HCT116 (cell line): ENCODE results near the gene CACNA2D3.

ENCODE experiments used
- CEBPB ChIP-seq: IDR thresholded peaks from 2 replicates; pipeline ENCODE4 v1.6.1; 2012; ENCODE audit warnings: low read depth
- EGR1 ChIP-seq: IDR thresholded peaks from 2 replicates; pipeline ENCODE4 v1.6.1; 2012; ENCODE audit warnings: low read depth
- EZH2 ChIP-seq: fragments of 200-600 bp; sonication (generic); IDR thresholded peaks from 2 replicates; pipeline ENCODE4 v1.6.1; 2017; ENCODE audit warnings: antibody characterized with exemption, mixed run types
- EZH2phosphoT487 ChIP-seq: fragments of 200-600 bp; IDR thresholded peaks from 2 replicates; pipeline ENCODE4 v1.6.1; 2018; ENCODE audit warnings: antibody characterized with exemption, borderline replicate concordance
- FOSL1 ChIP-seq: IDR thresholded peaks from 2 replicates; pipeline ENCODE4 v1.6.1; 2012; ENCODE audit warnings: low read depth
- POLR2A ChIP-seq: IDR thresholded peaks from 2 replicates; pipeline ENCODE4 v1.7.0; 2011; ENCODE audit warnings: borderline replicate concordance; ENCODE audit not compliant: insufficient read depth, insufficient read length; ENCODE audit errors: extremely low read depth
- POLR2AphosphoS5 ChIP-seq: IDR thresholded peaks from 2 replicates; pipeline ENCODE4 v1.6.1; 2011; ENCODE audit warnings: mild to moderate bottlenecking, low read depth, low read length, moderate library complexity
- TCF7L2 ChIP-seq: IDR thresholded peaks from 2 replicates; pipeline ENCODE4 v1.7.0; 2011; ENCODE audit warnings: borderline replicate concordance, inconsistent platforms; ENCODE audit not compliant: insufficient read depth, insufficient read length; ENCODE audit errors: extremely low read depth
- YY1 ChIP-seq: IDR thresholded peaks from 2 replicates; pipeline ENCODE4 v1.6.1; 2011; ENCODE audit warnings: low read length, low read depth, moderate library complexity, mild to moderate bottlenecking; ENCODE audit not compliant: insufficient replicate concordance; ENCODE audit errors: extremely low read depth
- TF ChIP-seq, protein P1 (sequence below), 3 experiments: fragments of 200-600 bp in 1 of 3; sonication (generic) in 1 of 3; IDR thresholded peaks in 2 of 3; conservative IDR thresholded peaks in 1 of 3; 2 replicates each; pipeline ENCODE4 v1.5.1; 2012 to 2017; ENCODE audit warnings: low read depth in 2 of 3, low read length in 2 of 3, antibody characterized with exemption in 1 of 3, borderline replicate concordance in 1 of 3, control low read depth in 1 of 3, mild to moderate bottlenecking in 1 of 3, mixed read lengths in 1 of 3, mixed run types in 1 of 3, moderate library complexity in 1 of 3; ENCODE audit not compliant: insufficient read depth in 1 of 3
- TF ChIP-seq, protein P2 (sequence below): IDR thresholded peaks from 2 replicates; pipeline ENCODE4 v1.6.1; 2012; ENCODE audit warnings: low read depth
- TF ChIP-seq, protein P3 (sequence below): IDR thresholded peaks from 2 replicates; pipeline ENCODE4 v1.6.1; 2012
- TF ChIP-seq, protein P4 (sequence below): IDR thresholded peaks from 2 replicates; pipeline ENCODE4 v1.6.1; 2011; ENCODE audit warnings: mild to moderate bottlenecking, low read length, moderate library complexity; ENCODE audit not compliant: insufficient replicate concordance; ENCODE audit errors: extremely low read depth

DNA sequence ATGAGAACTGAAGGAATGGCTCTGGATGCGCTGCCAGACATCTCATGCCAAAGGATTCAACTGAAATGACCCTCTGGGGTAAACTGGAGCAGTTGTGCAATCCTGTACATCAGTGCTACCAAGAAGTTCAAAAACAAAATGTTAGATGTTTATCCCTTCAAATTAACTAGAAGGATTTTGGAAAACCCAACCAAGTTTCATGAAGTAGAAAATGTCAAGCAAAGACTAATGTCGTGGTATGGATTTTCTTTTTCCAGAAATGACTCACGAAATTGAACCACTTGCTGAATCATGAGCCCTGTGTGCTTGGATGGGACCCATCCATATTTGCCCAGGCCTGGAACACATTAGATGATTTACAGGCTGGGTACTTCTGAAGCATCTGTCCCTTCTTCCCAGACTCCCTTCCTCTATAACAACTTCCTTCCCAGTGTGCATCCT lies 703.9 kb downstream of the CACNA2D3 start:
- TF ChIP-seq, protein P1, sequence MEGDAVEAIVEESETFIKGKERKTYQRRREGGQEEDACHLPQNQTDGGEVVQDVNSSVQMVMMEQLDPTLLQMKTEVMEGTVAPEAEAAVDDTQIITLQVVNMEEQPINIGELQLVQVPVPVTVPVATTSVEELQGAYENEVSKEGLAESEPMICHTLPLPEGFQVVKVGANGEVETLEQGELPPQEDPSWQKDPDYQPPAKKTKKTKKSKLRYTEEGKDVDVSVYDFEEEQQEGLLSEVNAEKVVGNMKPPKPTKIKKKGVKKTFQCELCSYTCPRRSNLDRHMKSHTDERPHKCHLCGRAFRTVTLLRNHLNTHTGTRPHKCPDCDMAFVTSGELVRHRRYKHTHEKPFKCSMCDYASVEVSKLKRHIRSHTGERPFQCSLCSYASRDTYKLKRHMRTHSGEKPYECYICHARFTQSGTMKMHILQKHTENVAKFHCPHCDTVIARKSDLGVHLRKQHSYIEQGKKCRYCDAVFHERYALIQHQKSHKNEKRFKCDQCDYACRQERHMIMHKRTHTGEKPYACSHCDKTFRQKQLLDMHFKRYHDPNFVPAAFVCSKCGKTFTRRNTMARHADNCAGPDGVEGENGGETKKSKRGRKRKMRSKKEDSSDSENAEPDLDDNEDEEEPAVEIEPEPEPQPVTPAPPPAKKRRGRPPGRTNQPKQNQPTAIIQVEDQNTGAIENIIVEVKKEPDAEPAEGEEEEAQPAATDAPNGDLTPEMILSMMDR (IDR thresholded peaks at IDR 0.05 in 2 of 3, conservative IDR thresholded peaks at IDR 0.05 in 1 of 3; ENCODE audit: borderline replicate concordance in 1 of 3, insufficient read depth in 1 of 3, low read depth in 2 of 3, low read length in 2 of 3) = no peak
- TF ChIP-seq, protein P2, sequence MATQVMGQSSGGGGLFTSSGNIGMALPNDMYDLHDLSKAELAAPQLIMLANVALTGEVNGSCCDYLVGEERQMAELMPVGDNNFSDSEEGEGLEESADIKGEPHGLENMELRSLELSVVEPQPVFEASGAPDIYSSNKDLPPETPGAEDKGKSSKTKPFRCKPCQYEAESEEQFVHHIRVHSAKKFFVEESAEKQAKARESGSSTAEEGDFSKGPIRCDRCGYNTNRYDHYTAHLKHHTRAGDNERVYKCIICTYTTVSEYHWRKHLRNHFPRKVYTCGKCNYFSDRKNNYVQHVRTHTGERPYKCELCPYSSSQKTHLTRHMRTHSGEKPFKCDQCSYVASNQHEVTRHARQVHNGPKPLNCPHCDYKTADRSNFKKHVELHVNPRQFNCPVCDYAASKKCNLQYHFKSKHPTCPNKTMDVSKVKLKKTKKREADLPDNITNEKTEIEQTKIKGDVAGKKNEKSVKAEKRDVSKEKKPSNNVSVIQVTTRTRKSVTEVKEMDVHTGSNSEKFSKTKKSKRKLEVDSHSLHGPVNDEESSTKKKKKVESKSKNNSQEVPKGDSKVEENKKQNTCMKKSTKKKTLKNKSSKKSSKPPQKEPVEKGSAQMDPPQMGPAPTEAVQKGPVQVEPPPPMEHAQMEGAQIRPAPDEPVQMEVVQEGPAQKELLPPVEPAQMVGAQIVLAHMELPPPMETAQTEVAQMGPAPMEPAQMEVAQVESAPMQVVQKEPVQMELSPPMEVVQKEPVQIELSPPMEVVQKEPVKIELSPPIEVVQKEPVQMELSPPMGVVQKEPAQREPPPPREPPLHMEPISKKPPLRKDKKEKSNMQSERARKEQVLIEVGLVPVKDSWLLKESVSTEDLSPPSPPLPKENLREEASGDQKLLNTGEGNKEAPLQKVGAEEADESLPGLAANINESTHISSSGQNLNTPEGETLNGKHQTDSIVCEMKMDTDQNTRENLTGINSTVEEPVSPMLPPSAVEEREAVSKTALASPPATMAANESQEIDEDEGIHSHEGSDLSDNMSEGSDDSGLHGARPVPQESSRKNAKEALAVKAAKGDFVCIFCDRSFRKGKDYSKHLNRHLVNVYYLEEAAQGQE = no peak
- TF ChIP-seq CEBPB (no peak), EGR1 (no peak), TCF7L2 (no peak), POLR2AphosphoS5 (no peak), POLR2A (no peak), EZH2 (no peak), YY1 (no peak), EZH2phosphoT487 (no peak), FOSL1 (no peak)
- TF ChIP-seq, protein P3, sequence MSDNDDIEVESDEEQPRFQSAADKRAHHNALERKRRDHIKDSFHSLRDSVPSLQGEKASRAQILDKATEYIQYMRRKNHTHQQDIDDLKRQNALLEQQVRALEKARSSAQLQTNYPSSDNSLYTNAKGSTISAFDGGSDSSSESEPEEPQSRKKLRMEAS = no peak
- TF ChIP-seq, protein P4, sequence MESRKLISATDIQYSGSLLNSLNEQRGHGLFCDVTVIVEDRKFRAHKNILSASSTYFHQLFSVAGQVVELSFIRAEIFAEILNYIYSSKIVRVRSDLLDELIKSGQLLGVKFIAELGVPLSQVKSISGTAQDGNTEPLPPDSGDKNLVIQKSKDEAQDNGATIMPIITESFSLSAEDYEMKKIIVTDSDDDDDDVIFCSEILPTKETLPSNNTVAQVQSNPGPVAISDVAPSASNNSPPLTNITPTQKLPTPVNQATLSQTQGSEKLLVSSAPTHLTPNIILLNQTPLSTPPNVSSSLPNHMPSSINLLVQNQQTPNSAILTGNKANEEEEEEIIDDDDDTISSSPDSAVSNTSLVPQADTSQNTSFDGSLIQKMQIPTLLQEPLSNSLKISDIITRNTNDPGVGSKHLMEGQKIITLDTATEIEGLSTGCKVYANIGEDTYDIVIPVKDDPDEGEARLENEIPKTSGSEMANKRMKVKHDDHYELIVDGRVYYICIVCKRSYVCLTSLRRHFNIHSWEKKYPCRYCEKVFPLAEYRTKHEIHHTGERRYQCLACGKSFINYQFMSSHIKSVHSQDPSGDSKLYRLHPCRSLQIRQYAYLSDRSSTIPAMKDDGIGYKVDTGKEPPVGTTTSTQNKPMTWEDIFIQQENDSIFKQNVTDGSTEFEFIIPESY = no peak
